GM12874 (cell line): ENCODE results near the gene SHISA5.

ENCODE experiments used
- TF ChIP-seq, protein P1 (sequence below): IDR thresholded peaks from 2 replicates; pipeline ENCODE4 v1.5.1; 2011; ENCODE audit warnings: low read depth, mild to moderate bottlenecking, control low read depth, low read length, moderate library complexity; ENCODE audit not compliant: insufficient read depth

Gene SHISA5

DNA sequence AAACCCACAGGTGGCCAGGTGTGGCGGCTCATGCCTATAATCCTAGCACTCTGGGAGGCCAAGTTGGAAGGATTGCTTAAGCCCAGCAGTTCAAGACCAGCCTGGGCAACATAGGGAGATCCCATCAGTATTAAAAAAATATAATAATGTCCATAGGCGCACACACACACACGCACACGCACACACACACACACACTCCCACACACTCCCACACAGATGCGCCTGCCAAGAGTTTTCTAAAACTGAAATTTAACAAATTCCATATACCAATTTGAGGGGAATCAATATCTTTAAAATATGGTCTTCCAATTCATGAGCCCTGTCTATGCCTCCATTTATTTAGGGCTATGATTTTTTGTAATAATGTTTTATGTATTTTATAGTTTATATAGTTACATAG lies 17.0 kb downstream of the SHISA5 start:
- TF ChIP-seq, protein P1, sequence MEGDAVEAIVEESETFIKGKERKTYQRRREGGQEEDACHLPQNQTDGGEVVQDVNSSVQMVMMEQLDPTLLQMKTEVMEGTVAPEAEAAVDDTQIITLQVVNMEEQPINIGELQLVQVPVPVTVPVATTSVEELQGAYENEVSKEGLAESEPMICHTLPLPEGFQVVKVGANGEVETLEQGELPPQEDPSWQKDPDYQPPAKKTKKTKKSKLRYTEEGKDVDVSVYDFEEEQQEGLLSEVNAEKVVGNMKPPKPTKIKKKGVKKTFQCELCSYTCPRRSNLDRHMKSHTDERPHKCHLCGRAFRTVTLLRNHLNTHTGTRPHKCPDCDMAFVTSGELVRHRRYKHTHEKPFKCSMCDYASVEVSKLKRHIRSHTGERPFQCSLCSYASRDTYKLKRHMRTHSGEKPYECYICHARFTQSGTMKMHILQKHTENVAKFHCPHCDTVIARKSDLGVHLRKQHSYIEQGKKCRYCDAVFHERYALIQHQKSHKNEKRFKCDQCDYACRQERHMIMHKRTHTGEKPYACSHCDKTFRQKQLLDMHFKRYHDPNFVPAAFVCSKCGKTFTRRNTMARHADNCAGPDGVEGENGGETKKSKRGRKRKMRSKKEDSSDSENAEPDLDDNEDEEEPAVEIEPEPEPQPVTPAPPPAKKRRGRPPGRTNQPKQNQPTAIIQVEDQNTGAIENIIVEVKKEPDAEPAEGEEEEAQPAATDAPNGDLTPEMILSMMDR, result no peak

DNA sequence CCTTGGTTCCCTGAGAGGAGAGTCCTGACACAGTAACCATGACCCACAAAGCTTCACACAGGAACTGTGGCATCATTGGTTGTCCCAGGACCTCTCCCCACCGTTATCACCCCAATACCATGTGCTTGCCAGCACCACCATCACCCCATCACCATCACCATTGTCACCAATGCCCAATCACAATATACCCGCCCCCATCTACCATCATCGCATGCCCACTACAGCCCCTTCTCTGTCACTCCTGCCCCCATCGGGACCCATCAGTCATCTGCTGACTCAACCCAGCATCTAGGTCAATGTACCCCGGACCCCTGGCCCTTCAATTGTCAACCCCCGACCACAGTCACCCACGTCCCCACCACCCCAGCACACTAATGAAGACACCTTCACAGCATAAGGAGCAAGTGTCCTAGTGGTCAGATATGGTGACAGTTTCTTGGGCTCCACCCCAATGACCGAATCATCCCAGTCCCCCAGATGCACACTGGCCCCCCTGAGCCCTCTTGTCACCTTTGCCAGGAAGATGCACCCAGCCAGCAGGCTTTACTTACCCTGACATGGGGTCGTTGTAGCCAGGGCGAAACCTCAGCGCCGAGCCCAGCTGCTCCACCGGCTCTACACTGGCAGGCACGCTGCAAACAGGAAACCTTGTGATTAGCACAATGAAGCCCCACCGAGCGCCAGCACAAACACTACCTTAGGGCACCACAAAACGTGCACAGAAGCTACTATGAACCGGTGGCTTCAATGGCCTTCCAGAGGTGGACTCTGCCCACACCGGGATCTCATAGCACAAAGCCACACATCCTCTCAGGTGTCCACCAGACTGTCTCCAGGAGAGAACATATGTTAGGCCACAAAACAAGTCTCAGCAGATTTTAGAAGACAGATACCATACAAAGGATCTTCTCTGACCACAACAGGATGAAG lies 25.1 kb downstream of the SHISA5 start:
- TF ChIP-seq, protein P1, result no peak

DNA sequence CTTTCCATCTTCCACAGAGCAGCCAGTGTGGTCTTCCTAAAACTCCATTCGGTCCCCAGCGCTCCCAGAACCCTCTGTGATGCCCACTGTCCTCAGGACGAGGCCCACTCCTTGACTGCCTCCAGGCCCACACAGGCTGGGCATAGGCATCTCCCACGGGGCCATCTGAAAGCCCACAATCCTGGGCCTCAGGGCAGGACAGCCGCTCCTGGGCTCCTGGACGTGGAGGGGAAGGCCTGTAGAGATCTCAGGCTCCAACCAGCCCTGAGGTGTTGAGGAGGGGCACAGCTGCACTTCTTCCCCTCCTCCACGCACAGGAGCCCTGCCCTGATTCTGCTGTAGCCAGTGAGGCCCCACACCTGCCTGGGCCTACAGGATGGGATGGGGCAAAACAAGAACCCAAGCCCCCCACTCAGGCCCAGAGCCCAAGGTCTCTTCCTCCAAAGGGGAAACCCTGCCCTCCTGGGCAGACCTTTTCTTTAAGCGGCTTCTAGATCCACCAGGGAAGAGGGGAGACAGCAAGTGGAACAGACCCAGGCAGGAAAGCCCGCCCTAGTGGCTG lies 25.9 kb downstream of the SHISA5 start:
- TF ChIP-seq, protein P1, result no peak

DNA sequence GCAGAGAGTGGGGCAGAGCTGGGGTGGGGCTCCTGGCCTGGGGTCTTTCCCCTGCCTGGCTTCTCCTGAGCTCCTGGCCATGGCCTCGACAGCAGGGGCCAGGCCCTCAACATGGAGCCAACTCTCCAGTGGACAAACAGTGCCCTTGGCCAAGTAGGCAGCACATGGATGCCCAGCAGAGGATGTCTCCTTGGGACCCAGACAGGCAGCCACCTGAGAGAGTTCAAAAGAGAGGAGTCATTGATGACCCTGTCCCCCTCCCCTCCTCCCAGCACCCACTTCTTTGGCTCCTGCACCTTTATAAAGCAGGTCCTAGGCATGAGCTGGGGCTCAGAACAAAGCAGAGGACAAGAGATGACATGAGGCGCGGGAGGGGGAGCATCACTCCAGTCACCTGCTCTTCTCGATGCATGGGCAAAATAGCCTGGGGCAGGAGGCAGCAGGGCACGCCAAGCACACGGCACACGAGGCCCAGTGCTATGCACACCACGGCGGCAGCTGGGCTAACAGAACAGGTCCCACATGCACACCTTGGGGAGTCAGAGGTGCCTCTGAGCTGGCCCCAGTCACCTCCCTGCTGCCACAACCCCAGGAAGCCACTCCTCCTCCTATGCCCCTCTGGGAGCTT lies 27.4 kb downstream of the SHISA5 start:
- TF ChIP-seq, protein P1, result no peak

DNA sequence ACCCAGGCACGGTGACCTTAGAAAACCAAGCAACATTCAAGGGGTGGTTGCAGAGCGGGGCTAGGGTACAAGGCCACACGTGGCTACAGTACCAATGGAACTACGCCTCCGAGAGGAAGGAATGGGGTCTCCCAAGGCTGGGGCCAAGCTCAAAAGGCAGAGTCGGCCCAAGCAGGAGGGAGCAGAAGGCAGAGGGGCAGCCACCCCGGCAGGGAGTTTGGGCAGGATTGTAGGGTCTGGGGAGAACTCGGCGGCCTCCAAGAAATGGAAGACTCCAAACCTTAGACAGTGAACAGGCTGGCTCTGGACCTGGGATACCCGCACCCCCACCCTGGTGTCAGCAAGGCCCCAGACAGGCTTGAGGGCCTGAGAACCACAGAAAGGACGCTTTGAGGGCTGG lies 28.8 kb downstream of the SHISA5 start:
- TF ChIP-seq, protein P1, result no peak

DNA sequence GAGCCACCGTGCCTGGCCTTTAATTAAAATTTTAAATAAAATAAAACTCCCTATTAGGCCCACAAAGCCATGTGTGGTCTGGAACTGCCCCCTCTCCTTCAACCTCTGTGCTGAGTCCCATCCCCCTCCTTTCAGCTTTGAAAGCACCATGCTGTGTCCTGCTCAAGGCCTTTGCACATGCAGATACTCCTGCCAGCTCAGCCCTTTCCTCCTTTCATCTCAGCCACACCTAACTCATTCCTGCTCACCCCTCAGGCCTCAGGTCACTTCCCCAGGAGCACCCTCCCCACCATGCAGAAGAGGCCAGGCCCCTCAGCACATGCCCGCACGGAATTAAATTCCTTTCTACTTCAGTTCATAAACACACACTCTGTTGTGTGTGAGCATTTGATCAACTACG lies 29.4 kb downstream of the SHISA5 start:
- TF ChIP-seq, protein P1, result no peak

DNA sequence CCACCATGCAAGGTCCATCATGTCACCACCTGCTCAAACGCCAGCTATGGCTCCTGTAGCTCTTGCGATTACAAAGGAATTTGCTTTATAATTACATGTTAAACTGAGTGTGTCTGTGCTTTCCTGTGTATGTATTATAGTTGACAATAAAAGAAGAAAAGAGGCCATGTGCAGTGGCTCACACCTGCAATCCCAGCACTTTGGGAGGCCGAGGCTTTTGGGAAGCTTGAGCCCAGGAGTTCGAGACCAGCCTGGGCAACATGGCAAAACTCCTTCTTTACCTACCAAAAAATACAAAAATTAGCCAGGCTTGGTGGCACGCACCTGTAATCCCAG lies 30.4 kb downstream of the SHISA5 start:
- TF ChIP-seq, protein P1, result no peak
